NCI-H1417 treated with DMSO at 0.1 percent for 48 hours (cell line): ENCODE results near the gene SERTAD4.
A peak's percentile ranks its signal among the peaks of the same experiment; 100 is the strongest.
"Not testable (repeated sequence)": the region's sequence is repeated elsewhere in the genome, so short reads cannot be mapped to it uniquely, and the experiment has no call there.

Experiments
- DNase-seq: peaks from one replicate; lab custom pipeline; 2025; lab: John Stamatoyannopoulos, UW

Gene SERTAD4

DNA sequence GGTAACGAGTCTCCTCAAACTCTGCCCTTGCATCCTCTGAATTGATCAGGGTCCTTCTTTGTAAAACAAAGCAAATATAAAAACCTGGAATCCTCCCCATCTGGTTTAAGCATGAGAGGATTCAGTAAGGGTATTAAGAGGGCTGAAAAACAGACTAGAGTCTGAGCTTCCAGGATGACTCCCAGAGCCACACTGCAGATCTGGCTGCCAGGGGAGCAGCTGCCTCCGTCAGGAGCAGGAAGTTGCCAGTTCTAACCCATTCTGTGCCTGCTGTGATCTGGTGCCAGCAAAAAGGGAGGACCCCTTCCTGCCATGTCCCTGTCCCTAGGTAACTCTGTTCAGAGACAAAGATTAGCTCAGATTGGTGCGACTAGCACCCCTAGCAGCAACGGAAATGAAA lies 27.5 kb downstream of the SERTAD4 start:
- no peak for DNase-seq

DNA sequence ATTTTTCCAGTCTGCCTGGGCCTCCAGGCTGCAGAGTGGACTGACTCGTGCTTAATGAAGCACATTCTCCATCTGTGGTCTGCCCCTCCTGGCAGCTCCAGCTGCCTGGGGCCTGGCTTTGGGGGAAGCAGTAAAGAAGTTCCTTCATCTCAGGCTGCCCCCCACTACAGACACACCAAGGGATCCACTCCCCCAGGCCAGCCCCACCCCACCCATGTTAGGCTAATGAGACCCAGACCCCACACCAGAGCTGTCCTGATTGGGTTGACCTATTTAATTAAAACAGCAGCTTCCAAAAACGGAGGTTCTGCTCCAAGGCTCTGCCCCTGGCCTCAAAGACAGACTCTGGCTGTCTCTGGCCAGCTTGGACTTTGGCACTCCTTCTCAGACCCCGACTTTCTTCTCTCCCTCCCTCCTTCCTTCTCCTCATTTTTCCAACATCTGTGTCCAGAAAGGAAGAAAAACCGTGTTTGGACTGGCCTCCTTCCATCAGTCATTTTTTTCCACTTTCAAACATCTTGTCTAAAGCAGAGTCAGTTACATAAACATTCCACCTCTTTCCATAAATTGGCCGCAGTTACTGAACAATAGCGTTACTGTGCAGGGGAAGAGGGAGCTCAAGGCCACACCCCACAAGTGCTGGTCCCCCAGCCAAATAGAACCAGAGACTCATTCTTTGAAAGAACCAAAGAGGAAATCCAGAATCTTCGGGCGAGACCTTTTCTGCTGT lies 29.7 kb downstream of the SERTAD4 start:
- DNase-seq = no peak

DNA sequence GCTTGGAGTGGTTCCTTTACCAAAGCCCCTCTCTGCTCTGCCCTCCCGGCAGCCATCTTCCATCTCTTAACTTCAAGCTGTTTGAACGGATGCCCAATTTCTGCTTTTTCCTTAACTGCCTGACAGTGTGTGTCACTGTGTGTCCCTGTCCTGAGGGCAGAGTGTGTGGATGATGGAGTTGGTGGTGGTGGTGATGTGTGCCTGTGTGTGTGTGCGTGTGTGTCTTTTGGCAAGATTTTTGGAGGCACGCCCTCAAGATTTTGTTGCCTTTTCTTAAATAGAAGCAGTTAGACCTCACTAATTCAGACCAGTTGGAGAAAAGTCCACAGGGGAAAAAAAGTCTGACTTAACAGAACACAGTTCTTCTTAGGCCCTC lies 30.3 kb downstream of the SERTAD4 start:
- no peak for DNase-seq

DNA sequence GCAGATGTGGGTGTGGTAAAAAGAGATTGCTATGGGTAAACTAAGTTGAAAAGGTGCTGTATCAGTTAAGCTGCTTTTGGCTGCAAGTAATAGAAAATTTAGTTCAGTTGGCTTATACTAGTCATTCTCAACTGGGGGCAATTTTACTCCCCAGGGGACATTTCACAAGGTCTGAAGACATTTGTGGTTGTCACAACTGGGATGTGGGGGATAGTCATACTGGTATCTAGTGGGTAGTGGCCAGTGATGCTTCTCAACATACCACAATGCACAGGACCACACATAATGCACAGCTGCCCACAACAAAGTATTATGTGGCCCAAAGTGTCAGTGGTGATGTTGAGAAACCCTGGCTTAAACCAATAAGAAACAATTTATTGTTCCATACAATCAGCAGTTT lies 31.4 kb downstream of the SERTAD4 start:
- no peak for DNase-seq

DNA sequence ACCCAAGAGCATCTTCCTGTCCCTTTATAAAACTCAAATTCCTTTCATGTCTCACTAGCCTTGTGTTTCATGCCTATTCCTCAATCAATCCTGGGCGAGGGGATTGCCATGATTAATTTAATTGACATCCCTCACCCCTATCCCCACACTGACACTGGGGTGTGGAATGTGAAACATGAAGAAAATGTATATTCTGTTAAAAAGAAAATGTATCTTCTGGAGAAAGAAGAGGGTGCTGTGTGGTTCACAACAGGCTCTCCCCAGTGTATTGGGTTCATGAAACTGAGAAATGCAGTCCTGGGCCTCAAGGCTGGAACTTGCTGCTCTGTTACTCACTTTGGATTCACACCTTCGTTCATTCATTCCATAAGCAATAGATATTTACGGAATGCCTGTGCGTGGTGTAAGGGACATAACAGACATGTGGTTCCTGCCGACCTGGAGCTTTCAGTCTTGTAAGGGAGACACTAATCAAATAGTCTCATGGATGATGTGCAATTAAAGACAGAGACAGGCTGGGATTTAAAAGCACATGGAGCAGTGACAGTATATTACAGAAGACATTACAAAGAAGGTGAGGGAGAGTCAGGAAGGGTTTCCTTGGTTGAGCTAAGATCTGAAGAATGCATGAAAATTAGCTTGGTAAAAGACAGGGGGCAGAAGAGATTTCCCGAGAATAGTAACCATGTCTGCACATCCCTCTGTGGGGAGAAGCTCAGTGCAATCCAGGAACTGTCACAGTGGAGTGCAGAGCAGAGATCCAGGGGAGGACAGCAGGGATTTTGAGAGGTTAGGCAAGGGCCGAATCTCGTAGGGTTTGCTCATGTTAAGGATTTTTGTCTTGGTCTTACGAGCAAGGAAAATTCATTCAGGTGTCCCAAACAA lies 32.1 kb downstream of the SERTAD4 start:
- no peak for DNase-seq

DNA sequence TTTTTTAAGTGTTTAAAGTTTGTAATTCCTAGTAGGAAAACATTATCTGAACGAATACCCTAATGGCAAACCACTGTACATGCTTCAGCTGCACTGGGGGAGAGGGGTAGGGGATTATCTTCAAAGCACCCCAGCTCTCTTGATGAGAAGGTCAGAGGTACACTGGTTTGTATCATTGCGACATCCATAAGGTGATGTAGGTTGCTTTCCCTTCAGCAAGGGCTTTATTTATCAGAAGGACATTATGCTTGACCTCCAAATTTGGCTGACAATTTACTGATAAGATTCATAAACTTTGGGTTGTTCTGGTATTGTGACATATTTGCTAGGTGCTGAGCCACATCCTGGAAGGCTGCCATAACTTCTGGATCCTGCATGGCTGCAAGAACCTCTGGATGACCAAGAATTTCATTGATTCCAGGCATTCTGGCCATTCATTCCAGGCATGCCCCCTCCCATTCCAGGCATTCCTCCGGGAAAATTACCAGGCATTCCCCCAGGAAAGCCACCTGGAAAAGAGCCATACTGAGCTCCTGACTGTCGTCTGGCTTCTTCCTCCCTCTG lies 32.9 kb downstream of the SERTAD4 start:
- not testable (repeated sequence) for DNase-seq

DNA sequence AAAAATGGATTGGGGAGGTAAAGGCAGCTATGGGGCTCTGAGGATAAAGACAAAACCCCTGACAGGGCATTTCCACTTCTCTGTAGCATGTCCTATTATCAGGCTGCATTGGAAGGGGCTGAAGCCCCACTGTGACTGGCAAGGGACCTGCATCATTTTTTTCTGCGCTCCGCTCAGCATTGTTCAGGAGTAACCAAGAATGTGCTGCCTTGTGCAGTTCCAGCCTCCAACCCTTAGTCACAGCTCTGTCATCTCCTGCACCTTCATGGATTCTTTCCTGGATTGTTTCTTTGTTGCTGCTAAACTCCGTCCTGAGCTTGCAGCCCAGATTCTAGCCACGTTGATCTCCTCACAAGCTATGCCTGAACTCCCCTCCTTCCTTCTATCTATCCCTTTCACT lies 37.4 kb downstream of the SERTAD4 start:
- DNase-seq = no peak

DNA sequence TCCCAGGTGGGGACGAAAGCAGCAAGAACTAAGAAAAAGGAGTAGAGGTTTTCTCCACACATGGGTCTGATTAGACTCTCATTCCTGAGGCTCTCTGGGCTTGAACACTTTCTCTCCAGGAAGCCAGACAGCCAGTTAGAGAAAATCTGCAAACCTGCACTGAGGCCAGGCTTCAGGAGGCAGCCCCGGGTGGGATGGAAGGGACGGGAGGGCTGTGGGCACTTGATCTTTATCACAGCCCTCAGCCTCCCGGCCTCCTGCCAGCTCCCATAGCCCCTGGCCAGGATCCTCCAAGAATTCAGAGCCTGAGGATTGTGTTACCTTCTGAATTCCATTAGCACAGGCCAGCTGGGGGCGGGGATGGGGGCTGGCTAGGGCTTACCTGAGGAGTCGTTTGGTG lies 40.1 kb downstream of the SERTAD4 start:
- no peak for DNase-seq

DNA sequence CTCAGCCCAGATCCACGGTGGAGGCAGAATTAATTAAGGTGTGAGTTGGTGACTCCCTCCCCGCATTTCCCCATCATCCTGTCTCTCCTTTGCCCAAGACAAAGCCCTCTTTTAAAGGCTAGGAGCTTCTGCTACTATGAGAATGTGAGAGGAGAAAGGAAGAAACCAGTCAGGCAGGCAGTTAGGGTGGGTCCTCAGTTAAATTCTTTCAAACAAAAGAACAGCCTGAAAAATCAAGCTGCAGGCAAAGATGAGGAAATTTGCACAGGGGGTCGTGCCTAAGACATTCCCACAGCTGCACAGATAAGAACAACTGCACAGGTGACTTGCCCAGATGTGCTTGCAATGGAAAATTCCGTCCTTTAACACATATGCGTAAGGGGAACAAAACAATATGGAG lies 47.6 kb downstream of the SERTAD4 start:
- DNase-seq = no peak

DNA sequence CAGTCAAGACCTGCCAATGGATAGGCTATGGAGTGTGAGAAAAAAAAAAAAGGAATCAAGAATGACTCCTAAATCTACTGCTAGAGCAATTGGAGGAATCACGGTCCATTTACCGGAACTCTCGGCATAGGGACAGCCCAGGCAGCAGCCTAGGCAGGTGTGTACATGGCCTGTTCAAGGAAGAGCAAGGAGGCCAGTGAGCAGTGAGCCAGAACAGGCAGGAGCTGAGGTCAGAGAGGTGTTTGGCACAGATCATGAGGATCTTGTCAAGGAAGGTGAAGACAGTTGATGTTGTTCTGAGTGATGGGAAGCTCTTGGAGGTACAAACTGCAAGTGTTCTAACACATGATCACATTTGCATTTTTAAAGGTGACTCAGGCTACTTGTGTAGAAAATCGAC lies 55.5 kb downstream of the SERTAD4 start:
- no peak for DNase-seq

DNA sequence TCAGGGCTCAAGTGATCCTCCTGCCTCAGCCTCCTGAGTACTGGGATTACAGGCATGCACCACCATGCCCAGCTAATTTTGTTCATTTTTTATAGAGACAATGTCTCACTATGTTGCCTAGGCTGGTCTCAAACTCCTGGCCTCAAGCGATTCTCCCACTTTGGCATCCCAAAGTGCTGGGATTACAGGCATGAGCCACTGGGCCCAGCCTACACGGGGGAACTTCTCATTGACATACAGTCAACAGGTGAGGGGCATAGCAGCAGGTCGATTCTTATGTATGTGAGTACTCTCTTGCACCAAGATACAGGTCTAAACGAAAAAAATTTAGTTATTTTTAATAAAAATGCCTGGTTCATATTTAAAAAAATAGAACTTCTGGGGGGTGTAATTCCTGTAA lies 56.7 kb downstream of the SERTAD4 start:
- DNase-seq = no peak

DNA sequence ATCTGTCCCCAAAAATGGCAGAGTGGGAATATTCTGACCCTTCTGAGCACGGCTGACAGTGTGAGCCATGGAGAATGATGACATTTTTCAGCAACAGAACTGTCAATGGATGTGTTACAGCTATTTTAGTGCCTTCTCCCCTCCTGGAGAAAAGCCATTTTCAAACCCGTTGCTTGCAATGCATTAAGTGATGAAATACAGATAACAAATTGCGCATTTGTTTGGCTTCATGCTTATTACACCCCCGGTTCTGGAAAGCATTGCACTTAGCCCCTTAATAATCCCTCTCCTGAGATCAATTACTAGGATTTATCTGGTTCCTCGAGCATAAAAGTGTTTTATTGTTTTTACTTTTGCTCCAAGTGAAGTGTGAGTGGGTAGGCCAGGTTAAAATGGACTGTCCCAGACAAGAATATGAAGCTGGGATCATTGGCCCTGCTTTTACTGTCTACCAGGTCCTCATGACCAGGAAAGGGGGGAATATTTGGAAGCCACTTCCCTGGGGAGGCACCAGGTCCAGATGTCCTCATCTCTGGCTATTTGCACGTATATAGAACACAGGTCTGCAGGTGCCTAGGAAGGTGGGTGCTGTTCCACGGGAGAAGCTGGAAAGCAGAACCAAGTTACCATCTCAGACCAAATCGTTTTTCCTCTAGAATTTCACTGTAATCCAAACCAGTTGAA lies 58.6 kb downstream of the SERTAD4 start:
- no peak for DNase-seq

DNA sequence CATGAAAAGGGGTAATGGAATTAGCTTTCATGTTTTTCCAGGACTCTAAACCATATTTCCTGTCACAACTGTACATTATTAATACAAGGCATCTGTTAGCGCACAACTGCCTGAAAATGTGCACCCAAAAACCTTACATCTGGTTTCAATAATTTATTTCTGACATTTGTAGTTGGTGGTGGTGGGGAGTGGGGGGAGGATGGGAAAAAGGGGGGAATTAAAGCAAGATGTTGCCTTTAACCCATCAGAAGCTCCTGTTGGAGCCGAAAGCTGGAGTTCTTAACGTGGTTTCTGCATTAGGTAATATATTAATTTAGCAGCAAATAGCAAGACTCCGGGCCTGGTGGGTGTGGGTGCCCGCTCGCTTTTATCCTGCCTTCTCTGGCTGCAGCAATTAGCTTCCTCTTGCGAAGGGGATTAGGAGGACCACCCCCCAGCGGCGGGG lies 59.2 kb downstream of the SERTAD4 start:
- DNase-seq = no peak

DNA sequence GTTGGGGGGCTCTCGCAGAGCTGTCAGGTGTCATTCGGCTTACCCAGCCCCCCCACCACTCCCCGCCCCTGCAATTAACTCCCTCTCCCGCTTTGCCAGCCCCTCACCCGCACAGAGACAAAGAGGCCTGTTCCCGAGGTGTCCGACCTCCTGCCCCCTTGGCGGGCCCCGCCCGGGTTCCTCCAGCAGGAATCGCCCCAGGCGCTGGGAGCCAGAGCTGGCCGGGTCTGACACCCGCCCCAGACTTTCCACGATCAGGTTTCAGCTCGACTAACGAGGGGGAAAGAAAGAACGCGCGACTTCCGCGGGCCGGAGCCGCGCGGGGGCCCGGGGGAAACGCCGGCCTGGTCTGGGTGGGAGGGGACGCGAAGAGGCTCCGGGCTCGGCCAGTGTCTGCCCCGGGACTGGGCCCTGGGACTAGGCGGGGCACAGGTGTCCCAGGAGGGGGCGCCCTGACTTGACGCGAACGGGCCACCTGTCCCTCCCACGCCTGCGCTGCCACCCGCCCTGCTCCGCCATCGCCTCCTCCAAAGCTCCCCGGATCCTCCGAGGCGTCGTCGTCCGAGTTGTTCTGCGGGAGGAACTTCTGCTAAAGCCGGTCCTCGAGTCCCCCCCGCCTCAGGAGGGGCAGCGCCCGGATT lies 59.8 kb downstream of the SERTAD4 start:
- DNase-seq = no peak

DNA sequence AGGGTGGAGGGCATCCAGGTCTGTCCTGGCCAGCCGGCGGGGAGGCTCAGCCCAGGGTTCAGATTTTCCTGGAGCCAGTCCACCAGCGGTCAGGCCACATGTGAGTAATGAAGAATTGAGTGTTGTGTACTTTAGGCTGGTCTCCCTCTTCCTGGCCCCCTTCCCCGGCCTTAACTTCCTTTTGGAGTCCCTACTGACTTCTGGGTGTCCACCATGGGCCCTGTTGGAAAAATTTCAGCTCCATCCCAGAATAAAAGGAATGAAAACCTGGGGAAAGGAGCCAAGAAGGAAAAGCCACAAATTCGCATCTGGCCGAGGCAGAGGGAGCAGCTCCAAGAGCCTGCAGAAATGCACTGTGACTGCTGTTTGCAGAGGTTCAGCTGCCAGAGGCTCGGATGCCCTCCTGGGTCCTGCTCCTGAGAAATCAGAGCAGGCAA lies 60.6 kb downstream of the SERTAD4 start:
- DNase-seq = no peak

DNA sequence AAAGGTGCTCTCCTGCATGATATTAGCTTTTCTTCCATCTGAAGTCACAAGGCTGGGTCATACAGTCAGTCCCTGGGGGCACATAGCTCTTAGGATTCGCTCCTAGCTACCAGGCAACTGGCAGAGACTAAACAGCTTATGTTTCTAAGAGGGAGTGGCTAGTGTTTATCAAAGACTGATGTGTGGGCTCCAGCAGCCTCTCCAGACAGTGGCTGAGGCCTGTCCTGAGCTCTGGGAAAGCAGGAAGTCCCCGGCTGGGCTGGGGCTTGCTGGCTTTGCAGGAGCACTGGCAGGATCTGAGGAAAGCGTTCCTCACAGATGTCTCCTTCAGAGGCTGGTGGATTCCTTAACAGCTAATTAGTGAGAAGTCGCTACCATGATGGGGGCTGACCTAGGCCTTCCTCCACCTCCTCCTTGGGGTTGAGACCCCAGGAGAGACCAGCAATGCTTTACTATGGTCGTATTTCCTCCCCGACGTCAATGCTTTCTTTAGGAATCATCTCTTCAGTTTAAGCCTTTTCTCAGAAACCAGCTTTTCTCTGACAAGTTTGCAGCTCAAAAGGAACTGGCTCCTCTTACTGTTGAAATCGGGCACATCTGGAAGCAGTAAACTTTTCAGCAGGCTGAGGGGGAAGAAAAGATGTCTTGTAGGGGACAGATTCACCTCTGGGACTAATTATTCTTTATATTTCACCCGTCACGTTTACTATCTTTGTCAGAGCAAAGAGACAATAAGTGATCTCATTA lies 62.6 kb downstream of the SERTAD4 start:
- peak; percentile 34 for DNase-seq
